ENCODE measurements around the gene LCP2.

- no peak for TF ChIP-seq CTCF (IDR thresholded peaks at IDR 0.05)
- TF ChIP-seq POLR2A (IDR thresholded peaks at IDR 0.05): no peak
These were observed 33.0 kb upstream of the LCP2 start for GRCh38 chr5:170330568-170331054.
